Peyer's patch (tissue), 4 donors: ENCODE measurements around the gene NIPA2. TPM values are rescaled to one million over a fixed set of nuclear protein-coding genes. Genes with fewer than 3 reads are reported as not detected.

Experiments used
- DNase-seq, 3 donors: peaks; one replicate each; pipeline ENCODE4 v3.0.0-alpha.2; 2017 to 2019
- H3K27ac ChIP-seq, 4 donors: fragments of 200-600 bp; sonication (generic); one replicate each; pipeline ENCODE4 v1.5.1; 2016 to 2019
- H3K27me3 ChIP-seq, 2 donors: fragments of 200-600 bp; sonication (generic); one replicate each; pipeline ENCODE4 v1.5.1; 2019
- H3K36me3 ChIP-seq, 3 donors: fragments of 200-600 bp; sonication (generic); one replicate each; pipeline ENCODE4 v1.5.1; 2016 to 2019
- H3K4me1 ChIP-seq, 4 donors: fragments of 200-600 bp; sonication (generic); one replicate each; pipeline ENCODE4 v1.5.1; 2016 to 2019
- H3K4me3 ChIP-seq, 4 donors: fragments of 200-600 bp; sonication (generic); 1 replicate in 3 of 4; 2 replicates in 1 of 4; pipeline ENCODE4 v1.5.1; 2016 to 2019; ENCODE audit warnings: mild to moderate bottlenecking in 1 of 4
- H3K9me3 ChIP-seq, 4 donors: fragments of 200-600 bp; sonication (generic); one replicate each; pipeline ENCODE4 v1.5.1; 2016 to 2019; ENCODE audit warnings: mild to moderate bottlenecking in 1 of 4
- CTCF ChIP-seq, 6 experiments: fragments of 450-650 bp in 4 of 6; fragments of 200-600 bp in 2 of 6; sonication (generic) in 1 of 6; IDR thresholded peaks; one replicate each; pipeline ENCODE4 v1.5.1; 2017 to 2019; ENCODE audit warnings: antibody characterized with exemption in 6 of 6, mild to moderate bottlenecking in 3 of 6, moderate library complexity in 1 of 6
- POLR2A ChIP-seq, 2 donors: fragments of 450-650 bp; IDR thresholded peaks; one replicate each; pipeline ENCODE4 v1.5.1; 2017; ENCODE audit warnings: antibody characterized with exemption in 2 of 2, mild to moderate bottlenecking in 2 of 2, moderate library complexity in 2 of 2
- total RNA-seq, 4 donors: library from RNA; depleted of rRNA; stranded (reverse); fragments of >200 nt; gene quantifications; one replicate each; pipeline ENCODE4 v1.1.0, GENCODE V29; 2016

The NIPA2 gene
- total RNA-seq, result 10 to 100 TPM; 46.4 to 79.7 (median 65.7) TPM

DNA sequence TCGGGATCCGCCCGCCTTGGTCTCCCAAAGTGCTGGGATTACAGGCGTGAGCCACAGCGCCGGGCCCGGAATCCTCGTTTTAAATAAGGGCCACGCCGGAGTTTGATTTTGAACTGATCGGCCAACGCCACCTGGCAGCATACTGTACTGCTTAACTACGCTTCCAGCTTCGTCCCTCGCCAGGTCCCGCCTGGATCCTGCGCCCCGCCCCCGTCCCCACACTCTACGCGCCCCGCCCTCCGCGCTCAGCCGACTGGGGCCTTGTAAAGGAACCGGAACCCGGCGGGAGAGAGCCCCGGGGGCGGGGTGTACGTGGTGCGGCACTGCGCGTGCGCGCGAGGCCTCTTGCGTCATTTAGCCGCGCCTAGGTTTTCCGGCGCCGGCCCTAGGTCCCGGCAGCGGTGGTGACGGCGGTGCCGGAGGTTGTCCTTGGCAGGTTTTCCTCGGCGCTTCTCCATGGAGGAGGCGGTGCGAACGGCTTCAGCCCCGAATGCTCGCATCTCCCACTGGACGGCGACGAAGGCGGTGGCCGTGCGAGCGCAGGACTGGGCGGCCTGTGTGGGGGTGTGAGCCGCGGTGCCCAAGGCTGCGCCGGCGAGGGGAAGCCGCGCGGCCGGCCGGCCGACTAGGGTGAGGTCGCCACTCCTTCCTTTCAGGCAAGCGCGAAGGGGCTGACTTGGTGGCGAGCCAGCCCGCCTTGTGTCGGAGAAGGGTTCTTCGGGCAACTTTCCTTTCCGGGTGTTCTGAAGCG is at the start of gene NIPA2:
NIPA2 (plus strand) TSS at position 375 of the 751 bp plus-strand sequence. CDS start 13,066 bp downstream, outside the sequence.
- Histone ChIP-seq H3K36me3 (peaks cover 0 to 9% (median 0%) of the 10 kb centered on the region in 3 donors), H3K27me3 (no peaks in the 10 kb centered on the region), H3K27ac (peak within 1 kb of the TSS; percentile 94 to 98 (median 96)), H3K9me3 (no peaks in the 10 kb centered on the region), H3K4me1 (peaks cover 0 to 17% (median 8%) of the 10 kb centered on the region in 4 donors), H3K4me3 (peak within 1 kb of the TSS; percentile 81 to 88 (median 86))
- TF ChIP-seq CTCF (IDR thresholded peaks at IDR 0.05), result peak in 3 of 6 experiments; percentile 25 to 31 (median 30)
- peak; percentile 94 to 95 for TF ChIP-seq POLR2A (IDR thresholded peaks at IDR 0.05)
- DNase-seq, result peak; percentile 97 to 99 (median 99)

GRCh38 chr15:22794063-22794462 is 44.4 kb upstream of the NIPA2 start:
- no peak for DNase-seq
- TF ChIP-seq CTCF (IDR thresholded peaks at IDR 0.05) (no peak), POLR2A (IDR thresholded peaks at IDR 0.05) (no peak)
- Histone ChIP-seq H3K27ac (no peak overlapping the region), H3K27me3 (no peaks in the 10 kb centered on the region), H3K36me3 (no peaks in the 10 kb centered on the region), H3K9me3 (no peaks in the 10 kb centered on the region), H3K4me1 (no peaks in the 10 kb centered on the region), H3K4me3 (no peak overlapping the region)

DNA sequence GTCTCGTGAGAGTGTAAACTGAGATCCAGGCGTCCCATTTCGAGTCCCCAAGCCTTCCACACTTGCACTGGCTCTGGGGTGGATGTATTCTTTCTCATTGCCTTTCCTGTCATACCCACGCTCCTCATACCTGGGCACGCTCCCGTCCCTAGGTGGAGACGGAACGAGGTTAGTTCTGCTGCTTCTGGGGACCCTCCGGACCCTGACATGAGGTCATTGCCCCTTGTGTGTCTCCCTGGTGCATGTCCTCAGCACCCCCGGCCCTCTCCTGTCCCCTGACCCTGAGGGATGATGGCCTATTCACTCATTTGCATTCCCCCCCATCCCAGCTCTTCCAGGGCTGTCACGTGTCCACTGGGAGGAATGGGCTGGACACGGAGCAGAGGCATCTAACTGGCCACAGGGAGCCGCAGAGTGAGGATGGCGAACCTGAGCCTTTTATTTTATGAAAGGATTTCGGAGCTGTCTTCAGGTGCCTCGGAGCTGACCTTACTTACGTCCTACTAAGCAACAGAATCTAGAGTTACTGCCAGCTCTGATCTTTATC is 43.8 kb upstream of the NIPA2 start:
- DNase-seq, result no peak
- H3K36me3 ChIP-seq, result no peaks in the 10 kb centered on the region
- H3K9me3 ChIP-seq, result no peaks in the 10 kb centered on the region
- H3K4me1 ChIP-seq, result no peaks in the 10 kb centered on the region
- TF ChIP-seq CTCF (IDR thresholded peaks at IDR 0.05) (no peak), POLR2A (IDR thresholded peaks at IDR 0.05) (no peak)
- H3K27ac ChIP-seq, result no peak overlapping the region
- H3K4me3 ChIP-seq, result no peak overlapping the region
- H3K27me3 ChIP-seq, result no peaks in the 10 kb centered on the region

DNA sequence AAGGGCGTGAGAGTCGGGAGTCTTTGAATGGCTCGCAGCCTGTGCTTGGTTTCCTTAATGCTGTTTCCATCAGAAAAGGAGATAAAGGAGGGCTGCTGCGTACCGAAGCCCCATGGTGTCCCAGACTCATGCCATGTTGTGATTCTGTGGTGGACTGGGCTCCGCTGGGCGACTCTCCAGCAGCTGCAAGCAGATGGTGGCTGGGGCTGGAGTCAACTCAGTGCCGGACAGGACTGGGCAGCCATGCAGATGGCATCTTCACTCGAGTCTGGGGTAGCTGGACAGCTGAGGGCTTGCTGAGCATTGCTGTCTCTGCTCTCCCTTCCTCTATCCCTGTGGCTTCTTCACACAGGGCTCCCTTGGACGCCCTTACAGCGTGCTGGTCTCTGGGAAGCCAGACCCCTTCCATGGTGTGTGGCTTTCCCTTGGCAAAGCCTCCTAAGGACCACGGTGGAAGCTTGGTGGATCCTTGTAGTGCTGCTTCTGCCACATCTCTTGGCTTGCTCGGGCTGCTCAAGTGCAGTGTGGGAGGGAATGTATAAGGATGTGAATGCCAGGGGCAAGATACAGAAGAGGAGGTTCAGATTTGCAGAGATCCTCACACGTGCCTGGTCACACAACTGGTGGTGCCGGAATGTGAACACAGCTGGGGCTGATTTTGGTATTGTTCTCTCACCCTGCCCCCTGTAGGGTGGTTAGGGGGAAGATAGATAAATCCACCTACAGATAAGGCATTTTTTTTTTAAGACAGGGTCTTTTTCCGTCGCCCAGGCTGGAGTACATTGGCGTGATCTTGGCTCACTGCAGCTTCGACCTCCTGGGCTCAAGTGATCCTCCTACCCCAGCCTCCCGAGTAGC is 43.0 kb upstream of the NIPA2 start:
- TF ChIP-seq POLR2A (IDR thresholded peaks at IDR 0.05) (no peak), CTCF (IDR thresholded peaks at IDR 0.05) (no peak)
- Histone ChIP-seq H3K4me3 (no peak overlapping the region), H3K27ac (no peak overlapping the region), H3K9me3 (no peaks in the 10 kb centered on the region), H3K4me1 (no peaks in the 10 kb centered on the region), H3K36me3 (no peaks in the 10 kb centered on the region), H3K27me3 (no peaks in the 10 kb centered on the region)
- DNase-seq, result no peak

GRCh38 chr15:22796079-22796478 is 42.4 kb upstream of the NIPA2 start:
- no peak overlapping the region for H3K4me3 ChIP-seq
- TF ChIP-seq POLR2A (IDR thresholded peaks at IDR 0.05) (no peak), CTCF (IDR thresholded peaks at IDR 0.05) (no peak)
- no peaks in the 10 kb centered on the region for H3K27me3 ChIP-seq
- no peaks in the 10 kb centered on the region for H3K4me1 ChIP-seq
- no peaks in the 10 kb centered on the region for H3K9me3 ChIP-seq
- H3K36me3 ChIP-seq, result no peaks in the 10 kb centered on the region
- no peak for DNase-seq
- H3K27ac ChIP-seq, result peak overlapping the region in 1 of 4 donors; percentile 57
